GDM1 (cell line): ENCODE data around the gene GREB1L.
"Not testable (repeated sequence)": the region's sequence is repeated elsewhere in the genome, so short reads cannot be mapped to it uniquely, and the experiment has no call there.

Source experiments
- DNase-seq: peaks from one replicate; lab custom pipeline; 2025; lab: John Stamatoyannopoulos, UW

Gene GREB1L

DNA sequence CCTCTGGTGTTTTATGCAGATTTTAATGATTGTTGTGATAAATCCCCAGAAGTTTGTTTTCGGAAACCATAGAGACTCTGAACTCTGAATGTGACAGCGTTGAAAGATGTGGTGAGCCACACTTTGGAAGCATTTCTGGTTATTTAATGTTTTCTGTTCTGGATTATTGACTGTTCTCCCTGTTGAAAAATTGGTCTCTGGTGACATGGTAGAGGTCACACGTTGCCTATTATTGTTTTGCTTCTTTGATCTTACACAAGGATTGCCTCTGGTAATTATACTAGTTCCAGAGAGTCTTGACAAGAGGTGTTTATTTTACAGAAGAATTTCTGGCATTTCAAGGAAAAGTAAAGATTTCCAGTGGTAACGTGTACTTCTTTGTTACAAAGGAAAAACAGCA is 127.1 kb downstream of the GREB1L start:
- DNase-seq = no peak

GRCh38 chr18:21369597-21369996 is 127.6 kb downstream of the GREB1L start:
- not testable (repeated sequence) for DNase-seq

DNA sequence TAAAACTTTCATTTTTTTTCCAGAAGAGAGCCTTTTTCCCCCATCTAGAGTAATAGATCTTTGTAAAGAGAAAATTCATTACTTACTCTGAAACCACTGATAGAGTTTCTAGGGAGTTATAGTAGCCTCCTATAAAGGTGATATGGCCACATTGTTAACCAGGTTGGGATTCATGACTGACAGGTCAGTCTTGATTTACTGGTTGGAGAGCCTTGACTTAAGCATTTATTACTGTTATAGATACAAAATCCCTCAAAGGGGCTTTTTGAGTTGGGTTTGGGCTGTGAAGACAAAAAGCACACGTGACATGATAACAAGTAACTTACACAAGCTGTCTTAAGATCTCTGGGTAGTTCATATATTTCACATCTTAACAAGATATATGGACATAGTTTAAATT is 141.0 kb downstream of the GREB1L start:
- no peak for DNase-seq

DNA sequence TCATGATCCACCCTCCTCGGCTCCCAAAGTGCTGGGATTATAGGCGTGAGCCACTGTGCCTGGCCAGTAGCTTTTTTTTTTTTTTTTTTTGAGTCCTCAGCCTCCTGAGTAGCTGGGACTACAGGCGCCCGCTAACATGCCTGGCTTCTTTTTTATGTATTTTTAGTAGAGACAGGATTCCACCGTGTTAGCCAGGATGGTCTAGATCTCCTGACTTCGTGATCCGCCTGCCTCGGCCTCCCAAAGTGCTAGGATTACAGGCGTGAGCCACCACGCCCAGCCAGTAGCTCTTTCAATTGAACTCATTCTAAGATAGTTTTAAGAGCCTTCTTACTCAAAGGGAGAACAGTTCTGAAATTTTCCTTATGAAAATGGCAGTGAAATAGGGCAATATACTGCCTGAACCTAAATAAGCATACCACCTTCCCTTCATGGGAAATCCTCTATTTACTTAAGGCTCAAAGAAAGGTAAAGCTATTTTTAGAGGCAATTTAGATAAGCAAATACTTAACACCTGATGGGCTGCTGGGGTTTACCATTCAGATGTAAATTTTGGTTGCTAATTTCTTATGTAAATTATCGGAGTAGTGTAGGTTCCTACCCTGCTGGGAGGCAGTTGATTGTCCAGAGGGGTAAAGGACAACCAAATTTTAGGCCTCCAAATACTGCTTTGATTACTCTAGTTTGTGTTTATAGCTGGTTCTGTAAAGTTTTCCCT is 144.7 kb downstream of the GREB1L start:
- no peak for DNase-seq

DNA sequence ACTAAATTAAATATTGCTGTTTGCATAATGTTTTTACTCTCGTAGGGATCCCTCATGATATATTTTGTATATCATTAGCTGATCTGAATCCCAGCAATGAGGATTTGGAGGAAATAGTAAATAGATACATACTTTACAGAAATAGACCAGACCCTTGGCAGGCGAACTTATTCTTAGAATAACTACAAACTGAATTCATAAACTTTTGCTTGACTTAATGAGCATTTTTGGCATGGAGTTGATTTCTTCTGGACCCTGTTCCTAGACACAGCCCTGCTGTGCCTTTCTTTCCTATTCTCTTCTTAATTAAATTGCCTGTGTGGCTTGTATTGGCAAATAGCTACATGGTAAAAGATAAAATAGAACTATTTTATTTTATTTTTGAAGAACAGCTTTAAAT is 145.9 kb downstream of the GREB1L start:
- no peak for DNase-seq

DNA sequence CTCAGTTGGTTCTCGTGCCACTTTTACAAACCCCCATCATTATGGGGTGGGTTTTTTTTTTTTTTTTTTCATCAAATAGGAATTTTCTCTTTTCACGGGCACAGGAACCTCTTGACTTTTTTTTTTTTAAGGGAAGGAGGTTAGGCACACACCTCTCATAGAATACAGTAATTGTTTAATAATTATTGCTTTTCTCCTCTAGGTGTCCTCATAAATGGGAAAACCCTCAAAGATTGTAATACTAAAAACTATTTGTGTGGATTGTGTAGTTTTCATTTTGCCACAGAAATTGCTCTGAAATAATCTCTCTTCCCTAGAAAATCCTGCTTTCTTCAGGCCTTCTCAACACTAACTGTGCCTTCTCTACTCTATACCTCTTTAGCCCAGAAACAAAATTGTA is 147.3 kb downstream of the GREB1L start:
- DNase-seq = no peak

DNA sequence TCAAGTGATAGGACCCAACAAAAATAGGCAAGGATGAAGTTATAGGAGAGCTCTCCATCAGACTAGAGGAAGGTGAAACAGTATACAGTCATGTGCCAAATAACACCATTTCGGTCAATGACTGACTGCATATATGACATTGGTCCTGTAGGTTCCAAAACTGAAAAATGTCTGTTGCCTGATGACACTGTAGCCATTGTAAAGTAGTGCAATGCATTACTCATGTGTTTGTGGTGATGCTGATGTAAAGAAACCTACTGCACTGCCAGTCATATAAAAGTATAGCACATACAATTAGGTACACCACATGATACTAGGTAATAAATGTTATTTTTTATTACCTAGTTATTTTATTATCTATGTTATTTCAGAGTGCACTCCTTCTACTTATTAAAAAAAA is 147.9 kb downstream of the GREB1L start:
- no peak for DNase-seq

- DNase-seq = no peak
Observed at GRCh38 chr18:21391074-21391673, 149.1 kb downstream of the GREB1L start.

GRCh38 chr18:21393986-21394385 is 152.0 kb downstream of the GREB1L start:
- no peak for DNase-seq

GRCh38 chr18:21398121-21398520 is 156.1 kb downstream of the GREB1L start:
- DNase-seq = no peak

GRCh38 chr18:21402272-21402671 is 160.2 kb downstream of the GREB1L start:
- DNase-seq = no peak

DNA sequence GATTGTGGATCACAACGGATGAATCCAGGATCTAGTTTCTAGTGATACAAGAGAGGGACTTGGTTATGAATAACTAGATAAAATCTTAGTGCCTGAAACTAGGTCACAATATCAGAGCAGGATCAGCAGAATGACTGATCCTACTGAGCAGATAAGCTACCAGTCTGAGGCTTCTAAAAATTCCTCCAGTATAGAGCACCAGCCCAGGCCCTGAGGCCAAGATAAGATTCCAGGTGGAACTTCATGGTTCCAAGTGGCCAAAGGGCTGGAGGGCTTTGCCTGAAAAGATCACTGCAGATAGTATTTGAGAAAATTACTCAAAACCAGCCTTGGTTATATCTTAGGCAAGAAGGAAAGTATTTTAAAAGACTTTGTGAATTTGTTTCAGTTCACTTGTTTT is 162.4 kb downstream of the GREB1L start:
- no peak for DNase-seq

DNA sequence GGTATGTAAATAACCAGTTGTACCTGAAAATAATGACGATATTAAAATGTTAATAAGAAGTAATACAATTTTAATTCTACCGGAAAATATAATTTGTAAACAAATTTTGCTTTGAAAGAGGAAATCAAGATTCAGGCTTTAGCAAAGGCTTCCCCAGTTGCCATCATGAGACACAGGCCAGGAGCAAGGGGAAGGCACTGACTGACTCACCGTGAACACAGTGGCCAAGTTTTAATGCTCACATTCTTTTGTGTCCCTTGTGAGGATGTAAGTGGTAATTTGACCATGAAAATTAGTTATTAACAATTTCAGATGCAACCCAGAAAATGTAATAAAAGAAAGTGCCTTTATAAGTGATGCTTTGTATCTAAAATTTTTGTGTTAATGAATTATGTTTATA is 164.1 kb downstream of the GREB1L start:
- no peak for DNase-seq

GRCh38 chr18:21408681-21409080 is 166.6 kb downstream of the GREB1L start:
- DNase-seq = no peak

DNA sequence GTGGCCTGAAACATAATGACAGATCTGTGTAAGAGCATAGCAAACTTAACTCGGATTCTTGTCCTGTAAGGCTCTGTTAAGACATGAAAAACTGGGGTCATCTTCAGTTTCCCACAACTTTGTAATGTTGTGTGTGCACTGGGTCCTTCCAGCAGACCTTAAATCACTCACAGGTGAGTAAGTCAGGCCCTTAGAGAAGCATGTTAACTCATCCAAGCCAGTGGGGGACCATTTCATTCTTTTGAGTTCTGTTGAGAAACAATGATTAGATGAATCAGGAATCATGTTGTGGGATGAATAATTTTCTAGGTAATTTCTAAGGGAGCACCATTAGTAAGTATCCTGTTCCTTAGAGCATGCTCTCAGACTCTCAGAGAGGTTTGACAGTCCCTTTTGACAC is 191.4 kb downstream of the GREB1L start:
- DNase-seq = no peak

- no peak for DNase-seq
Observed at GRCh38 chr18:21439431-21439846, 197.4 kb downstream of the GREB1L start.

GRCh38 chr18:21441670-21442069 is 199.6 kb downstream of the GREB1L start:
- no peak for DNase-seq

GRCh38 chr18:21443776-21444464 is 201.9 kb downstream of the GREB1L start:
- DNase-seq = no peak

DNA sequence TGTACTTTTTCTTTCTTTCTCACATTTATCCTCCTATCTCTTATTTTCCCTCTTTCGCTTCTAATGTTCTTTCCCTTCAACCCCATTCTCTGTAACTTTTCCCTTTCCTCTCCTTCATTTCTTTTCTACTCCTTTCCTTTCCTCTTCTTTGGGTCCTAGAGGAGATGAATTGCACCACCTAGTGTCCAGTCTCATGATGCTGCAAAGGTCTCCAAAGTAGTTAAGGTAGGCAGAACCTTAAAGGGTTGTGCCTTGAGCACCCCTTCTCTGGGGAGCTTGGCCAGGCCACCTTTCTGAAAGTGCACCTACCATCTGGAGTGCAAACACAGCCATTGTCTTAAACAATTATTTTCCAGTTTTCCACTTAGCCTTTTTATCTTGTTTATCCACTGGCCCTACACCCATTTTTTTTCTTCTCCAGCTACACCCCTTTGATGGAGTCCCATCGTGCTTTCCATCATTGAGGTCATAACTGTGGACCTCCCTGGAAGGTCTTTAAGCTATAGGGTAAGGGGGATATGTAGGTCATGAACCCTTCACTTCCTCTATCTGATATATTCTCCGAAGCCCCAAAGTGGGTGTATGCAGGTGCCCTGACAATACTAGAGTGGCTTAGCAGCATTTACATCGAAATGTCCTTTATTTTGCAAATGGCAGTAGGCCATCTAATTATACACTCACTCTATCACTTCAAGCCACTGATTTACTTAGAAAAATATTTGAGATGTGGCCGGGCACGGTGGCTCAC is 202.6 kb downstream of the GREB1L start:
- no peak for DNase-seq

DNA sequence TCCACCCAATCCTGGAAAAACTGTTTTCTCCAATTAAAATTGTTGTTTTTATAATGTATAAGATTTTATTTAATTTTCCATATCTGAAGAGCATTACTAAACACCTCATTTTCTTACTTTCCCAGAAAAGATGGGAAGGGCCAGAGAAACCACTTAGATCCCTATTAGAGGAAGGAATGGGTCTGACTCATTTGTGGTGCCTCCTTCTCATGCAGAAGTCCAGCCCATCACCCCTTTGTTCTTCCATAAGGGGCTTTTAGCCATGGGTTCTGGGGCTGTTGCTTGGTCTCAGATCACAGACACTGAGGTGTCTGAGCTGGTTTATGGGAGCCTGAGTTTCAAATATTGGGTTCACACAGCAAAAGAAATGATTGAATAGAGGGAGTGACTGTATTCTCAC is 206.3 kb downstream of the GREB1L start:
- no peak for DNase-seq

DNA sequence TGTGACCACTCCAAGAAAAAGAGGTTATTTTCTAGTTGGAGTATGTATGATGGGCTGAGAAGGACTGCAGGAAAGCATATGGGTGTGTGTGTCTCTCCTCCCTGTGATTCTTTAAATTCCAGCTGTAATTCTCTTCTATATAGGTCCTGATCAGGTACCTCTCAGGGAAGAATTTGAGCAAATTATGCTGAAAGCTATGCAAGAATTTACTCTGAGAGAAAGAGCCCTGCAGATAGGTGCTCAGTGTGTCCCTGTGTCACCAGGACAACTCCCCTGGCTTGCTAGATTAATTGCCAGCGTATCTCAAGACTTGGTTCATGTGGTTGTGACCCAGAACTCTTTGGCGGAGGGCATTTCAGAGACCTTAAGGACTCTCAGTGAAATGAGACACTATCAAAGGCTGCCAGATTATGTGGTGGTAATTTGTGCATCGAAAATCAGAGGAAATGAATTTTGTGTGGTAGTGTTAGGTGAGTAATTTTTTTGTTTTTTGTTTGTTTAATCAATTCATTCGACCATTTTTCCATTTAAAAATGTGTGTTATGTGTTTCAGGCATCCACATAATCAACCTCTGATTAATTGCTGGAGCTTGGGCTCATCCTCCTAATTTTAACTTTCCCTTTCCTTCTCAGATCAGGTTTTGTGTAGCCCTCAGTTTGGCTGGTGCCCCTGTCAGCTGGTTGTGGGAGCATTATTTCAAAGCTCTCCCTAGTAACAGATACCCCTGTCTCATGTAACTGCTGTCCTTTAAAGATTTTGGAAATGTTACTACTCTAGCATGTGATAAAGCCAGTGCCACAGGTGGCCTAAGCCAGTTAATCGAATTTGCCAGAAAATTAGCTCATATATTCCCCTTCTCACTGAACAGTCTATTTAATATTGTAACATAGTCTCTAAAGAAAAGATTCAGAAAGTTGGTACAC is 207.6 kb downstream of the GREB1L start:
- DNase-seq = no peak

- DNase-seq = no peak
Observed at GRCh38 chr18:21450503-21450902, 208.5 kb downstream of the GREB1L start.
